Stromal cell of bone marrow (primary cell): Measurements from ENCODE around the gene FOXA3.
"Not testable (repeated sequence)": the region's sequence is repeated elsewhere in the genome, so short reads cannot be mapped to it uniquely, and the experiment has no call there.

Experiments
- DNase-seq: peaks from one replicate; pipeline ENCODE4 v3.0.0-alpha.2; 2012; ENCODE audit warnings: low read depth

FOXA3 gene

DNA sequence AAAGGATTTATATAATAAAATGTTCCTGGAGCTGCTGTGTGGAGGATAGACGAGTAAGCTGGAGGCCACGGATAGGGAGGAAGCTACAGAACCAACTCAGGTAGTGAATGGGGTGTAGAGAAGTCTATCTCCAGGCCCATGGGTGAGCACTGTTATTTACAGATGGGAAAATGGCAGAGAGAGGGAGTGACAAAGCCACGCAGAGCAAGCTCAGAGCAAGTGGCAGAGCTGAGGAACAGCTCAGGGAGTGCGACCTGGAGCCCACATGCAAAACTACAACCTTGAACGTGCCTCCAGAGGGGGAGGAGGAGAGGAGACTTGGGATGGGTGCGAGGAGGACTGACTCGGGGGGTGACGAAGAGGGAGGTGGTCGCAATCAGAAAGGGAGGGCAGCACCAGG, 35.6 kb upstream of the FOXA3 start:
- no peak for DNase-seq

GRCh38 chr19:45828945-45829344, 35.2 kb upstream of the FOXA3 start:
- no peak for DNase-seq

- no peak for DNase-seq
Observed at GRCh38 chr19:45834970-45835369, 29.2 kb upstream of the FOXA3 start.

DNA sequence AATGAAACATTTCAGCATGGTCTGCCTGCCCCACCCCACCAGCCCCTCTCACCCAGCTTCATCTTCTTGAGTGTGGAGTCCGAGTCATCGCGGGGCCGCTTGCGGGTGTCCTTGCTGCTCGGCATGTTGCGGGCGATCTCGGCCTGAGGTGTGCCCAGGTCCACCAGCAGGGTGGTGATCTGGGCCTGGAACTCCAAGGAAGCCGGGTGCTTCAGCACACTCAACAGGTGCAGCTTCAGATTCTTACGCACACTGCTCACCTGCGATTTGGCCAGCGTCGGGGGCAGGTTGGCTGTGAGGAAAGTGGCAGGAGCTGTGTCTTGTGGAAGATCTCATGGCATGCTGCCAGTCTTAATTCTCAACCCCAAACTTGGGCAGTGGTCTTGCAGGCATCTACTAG, 21.9 kb upstream of the FOXA3 start:
- no peak for DNase-seq

DNA sequence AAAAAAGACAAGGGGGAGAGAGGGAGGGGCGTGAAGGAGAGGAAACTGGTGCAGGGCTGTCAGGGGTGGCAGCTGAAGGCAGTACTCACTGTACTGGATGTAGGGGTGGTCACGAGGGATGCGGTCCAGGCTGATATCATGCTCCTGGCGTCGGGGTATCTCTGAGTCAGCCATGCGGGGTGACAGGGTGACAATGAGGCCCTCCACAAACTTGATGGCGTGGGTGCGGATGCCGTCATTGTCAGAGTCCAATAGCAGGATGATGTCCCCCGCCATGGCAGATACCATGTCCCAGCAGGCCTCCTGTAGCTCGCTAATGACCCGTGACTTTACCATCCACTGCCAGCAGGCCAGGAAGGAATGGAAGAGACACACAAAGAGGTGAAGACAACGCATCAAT, 16.5 kb upstream of the FOXA3 start:
- no peak for DNase-seq

- DNase-seq, result no peak
Observed at GRCh38 chr19:45848922-45849321, 15.2 kb upstream of the FOXA3 start.

DNA sequence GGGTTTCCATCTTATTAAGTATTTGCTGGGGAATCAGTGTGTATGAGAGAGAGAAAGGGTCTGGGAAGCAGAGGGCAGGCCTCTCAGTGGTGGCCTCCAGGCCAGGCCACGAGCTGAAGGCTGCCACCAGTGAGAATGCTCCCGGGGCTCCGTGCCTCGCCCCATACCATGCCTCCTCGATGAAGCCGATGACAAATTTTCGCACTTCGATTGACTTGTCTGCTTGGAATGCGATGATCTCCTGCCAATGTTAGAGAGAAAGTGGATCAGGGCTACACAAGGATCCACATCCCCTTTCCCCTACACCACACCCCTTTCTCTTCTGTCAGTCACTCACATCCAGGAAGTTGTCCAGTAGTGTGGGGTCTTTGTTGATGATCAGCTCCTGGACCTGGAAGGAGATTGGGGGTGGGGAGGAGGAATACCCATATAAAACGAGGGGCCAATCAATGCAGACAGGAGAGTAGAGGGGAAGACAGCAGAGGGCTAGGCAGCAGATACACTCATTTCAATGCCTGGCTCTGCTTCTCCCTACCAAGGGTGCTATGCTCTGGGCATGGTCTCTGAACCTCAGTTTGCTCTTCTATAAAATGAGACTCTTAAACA, 11.9 kb upstream of the FOXA3 start:
- DNase-seq, result no peak

- DNase-seq, result no peak
Observed at GRCh38 chr19:45852983-45853382, 11.1 kb upstream of the FOXA3 start.

- no peak for DNase-seq
Observed at GRCh38 chr19:45854167-45854778, 9.9 kb upstream of the FOXA3 start.

GRCh38 chr19:45860359-45861259, 3.5 kb upstream of the FOXA3 start:
- DNase-seq, result no peak

DNA sequence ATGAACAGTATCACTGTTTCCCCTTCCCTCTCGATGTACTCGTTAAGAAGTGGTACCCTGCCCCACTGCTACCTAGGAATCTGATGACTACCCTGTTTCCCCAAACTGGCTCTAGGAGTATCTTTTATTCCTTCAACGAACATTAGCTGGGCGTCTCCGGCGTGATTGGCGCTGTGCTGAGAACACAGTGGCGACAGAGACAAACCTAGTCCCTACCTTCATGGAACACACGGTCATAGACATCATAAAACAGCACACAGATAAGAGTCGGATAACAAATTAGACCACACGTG, 1.9 kb upstream of the FOXA3 start:
- DNase-seq, result no peak

DNA sequence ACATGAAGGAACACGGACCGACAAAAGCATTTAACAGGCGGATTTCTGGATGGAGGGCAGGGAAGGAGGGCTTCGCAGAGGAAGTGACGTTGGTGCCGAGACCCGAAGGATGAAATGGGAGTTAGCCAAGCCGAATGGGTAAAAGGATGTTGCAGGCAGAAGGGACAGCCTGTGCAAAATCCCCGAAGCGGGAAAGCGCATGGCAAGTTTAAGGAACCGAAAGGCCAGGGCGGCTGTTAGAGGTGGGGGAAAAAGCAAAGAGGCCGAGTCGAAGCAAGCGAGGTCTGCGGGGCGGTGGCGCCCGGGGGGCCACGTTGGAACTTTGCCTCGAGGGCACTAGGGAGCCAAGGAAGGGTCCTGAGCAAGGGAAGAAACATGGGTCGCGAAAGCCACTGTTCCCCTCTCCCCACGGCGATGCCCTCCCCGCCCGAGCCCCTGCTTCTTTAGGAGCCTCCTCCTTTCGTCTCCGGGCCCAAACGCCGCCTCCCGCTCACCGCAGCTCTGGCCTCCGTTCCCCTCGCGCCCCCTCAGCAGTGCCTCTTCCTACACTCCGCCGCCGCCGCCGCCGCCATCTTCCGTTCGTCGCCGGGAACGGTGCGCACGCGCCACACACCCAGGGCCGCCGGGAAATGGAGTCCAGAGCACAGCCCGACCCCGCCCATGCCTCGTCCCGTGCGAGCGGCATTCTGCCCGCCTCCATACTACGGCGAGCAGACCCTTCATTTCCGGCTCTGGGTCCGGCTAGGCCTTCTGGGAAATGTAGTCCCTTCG, 1.4 kb upstream of the FOXA3 start, which contains the start of gene SYMPK:
Gene SYMPK (minus strand): TSS at position 584 of the 771 bp plus-strand sequence. CDS start 8,652 bp downstream, outside the sequence.
- DNase-seq, result peak; percentile 98

- no peak for DNase-seq
Observed at GRCh38 chr19:45863335-45863839, 739 bp upstream of the FOXA3 start.

DNA sequence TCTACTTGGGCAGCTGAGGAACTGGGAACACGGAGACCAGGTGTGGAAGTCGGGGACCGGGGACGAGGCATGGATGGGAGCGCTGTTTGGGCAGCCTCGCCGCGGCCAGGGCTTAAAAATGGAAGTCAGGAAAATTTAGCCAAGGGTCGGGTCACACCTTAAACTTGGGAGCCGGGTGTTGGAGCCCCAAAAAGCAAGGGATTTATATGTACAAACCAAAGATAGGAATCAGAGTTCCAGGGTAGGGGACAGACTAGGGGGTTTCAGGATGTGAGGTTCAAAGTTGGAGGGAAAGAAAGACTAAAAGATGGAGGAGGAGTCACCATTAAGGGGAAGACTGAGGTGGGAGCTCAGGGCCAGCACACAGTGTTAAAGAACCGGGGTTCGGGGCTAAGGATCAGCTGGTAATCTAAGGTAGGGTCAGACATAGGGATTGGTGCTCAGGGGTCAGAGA, 530 bp downstream of the FOXA3 start:
- DNase-seq, result no peak

DNA sequence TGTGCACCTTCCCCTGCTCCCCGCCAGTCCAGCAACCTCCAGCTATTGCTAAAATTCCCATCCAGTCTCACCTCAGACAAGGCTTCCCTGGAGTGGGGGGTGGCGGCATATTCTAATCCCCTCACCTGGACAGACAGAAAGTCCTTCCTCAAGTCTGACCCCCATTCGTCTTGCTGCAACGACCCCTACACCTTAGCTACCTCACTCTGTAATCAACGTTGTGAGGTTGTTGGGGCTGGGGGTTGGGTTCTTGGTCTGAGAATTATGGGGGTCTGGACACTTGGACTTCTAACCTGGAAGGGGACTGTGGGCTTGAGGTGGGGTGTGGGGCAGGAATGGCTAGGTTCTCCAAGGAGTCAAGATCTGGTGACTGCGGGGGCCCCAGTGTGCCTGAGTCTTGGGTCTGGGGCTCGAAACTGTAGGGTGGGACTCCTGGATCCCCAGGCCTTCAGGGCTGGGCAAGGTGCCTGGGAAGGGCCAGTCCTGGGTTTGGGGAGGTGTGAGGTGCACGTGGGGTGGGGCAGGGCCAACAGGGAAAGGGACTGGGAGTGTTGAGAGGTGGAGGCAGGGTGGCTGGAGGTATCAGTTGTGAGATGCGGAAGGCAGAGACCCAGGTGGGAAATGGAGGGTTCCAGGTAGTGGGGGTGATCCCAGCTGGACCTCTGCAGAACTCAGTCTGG, 1.3 kb downstream of the FOXA3 start:
- no peak for DNase-seq

GRCh38 chr19:45866400-45867176, 2.5 kb downstream of the FOXA3 start:
- DNase-seq, result no peak

- not testable (repeated sequence) for DNase-seq
Observed at GRCh38 chr19:45867241-45867640, 3.1 kb downstream of the FOXA3 start.

GRCh38 chr19:45870798-45871197, 6.7 kb downstream of the FOXA3 start:
- no peak for DNase-seq

GRCh38 chr19:45872095-45872919, 8.2 kb downstream of the FOXA3 start:
- DNase-seq, result no peak

- no peak for DNase-seq
Observed at GRCh38 chr19:45873219-45873772, 9.2 kb downstream of the FOXA3 start.
